Measurements from ENCODE around the gene LYSMD1.

- no peak for TF ChIP-seq GABPA (IDR thresholded peaks at IDR 0.05; ENCODE audit: low read depth)
- no peak for TF ChIP-seq CTCF (IDR thresholded peaks at IDR 0.05; ENCODE audit: insufficient read depth, low read length)
- no peak for TF ChIP-seq POLR2AphosphoS5 (IDR thresholded peaks at IDR 0.05; ENCODE audit: low read depth)
- no peak for TF ChIP-seq SPI1 (IDR thresholded peaks at IDR 0.05; ENCODE audit: borderline replicate concordance, low read depth)
- TF ChIP-seq, protein P1, sequence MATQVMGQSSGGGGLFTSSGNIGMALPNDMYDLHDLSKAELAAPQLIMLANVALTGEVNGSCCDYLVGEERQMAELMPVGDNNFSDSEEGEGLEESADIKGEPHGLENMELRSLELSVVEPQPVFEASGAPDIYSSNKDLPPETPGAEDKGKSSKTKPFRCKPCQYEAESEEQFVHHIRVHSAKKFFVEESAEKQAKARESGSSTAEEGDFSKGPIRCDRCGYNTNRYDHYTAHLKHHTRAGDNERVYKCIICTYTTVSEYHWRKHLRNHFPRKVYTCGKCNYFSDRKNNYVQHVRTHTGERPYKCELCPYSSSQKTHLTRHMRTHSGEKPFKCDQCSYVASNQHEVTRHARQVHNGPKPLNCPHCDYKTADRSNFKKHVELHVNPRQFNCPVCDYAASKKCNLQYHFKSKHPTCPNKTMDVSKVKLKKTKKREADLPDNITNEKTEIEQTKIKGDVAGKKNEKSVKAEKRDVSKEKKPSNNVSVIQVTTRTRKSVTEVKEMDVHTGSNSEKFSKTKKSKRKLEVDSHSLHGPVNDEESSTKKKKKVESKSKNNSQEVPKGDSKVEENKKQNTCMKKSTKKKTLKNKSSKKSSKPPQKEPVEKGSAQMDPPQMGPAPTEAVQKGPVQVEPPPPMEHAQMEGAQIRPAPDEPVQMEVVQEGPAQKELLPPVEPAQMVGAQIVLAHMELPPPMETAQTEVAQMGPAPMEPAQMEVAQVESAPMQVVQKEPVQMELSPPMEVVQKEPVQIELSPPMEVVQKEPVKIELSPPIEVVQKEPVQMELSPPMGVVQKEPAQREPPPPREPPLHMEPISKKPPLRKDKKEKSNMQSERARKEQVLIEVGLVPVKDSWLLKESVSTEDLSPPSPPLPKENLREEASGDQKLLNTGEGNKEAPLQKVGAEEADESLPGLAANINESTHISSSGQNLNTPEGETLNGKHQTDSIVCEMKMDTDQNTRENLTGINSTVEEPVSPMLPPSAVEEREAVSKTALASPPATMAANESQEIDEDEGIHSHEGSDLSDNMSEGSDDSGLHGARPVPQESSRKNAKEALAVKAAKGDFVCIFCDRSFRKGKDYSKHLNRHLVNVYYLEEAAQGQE (IDR thresholded peaks at IDR 0.05; ENCODE audit: insufficient replicate concordance, low read depth) = no peak
These were observed 40.8 kb downstream of the LYSMD1 start for GRCh38 chr1:151124763-151125403.
